MM.1S (cell line): Measurements from ENCODE around the gene TMPRSS12.

ENCODE experiments used
- DNase-seq: peaks from one replicate; pipeline ENCODE4 v3.0.0-alpha.2; 2015
- H2AFZ ChIP-seq: fragments of 300-600 bp; sonication (generic); 2 replicates; pipeline ENCODE4 v1.6.0; 2016; ENCODE audit warnings: antibody characterized with exemption, low read length
- H3F3A ChIP-seq: fragments of 300-600 bp; sonication (generic); 2 replicates; pipeline ENCODE4 v1.6.1; 2016; ENCODE audit warnings: mild to moderate bottlenecking, antibody characterized with exemption, low read length, moderate library complexity, mixed read lengths; ENCODE audit not compliant: insufficient read depth
- H3K27ac ChIP-seq: fragments of 300-600 bp; sonication (generic); 2 replicates; pipeline ENCODE4 v1.5.1; 2016; ENCODE audit warnings: mild to moderate bottlenecking, low read length
- H3K27me3 ChIP-seq: fragments of 300-600 bp; sonication (generic); replicated peaks from 2 replicates; pipeline ENCODE4 v1.6.0; 2016; ENCODE audit warnings: low read length; ENCODE audit not compliant: insufficient read depth
- H3K36me3 ChIP-seq: fragments of 300-600 bp; sonication (generic); replicated peaks from 2 replicates; pipeline ENCODE4 v1.6.1; 2016; ENCODE audit warnings: mild to moderate bottlenecking, low read length, mixed read lengths; ENCODE audit not compliant: insufficient read depth
- H3K4me1 ChIP-seq: fragments of 300-600 bp; sonication (generic); 2 replicates; pipeline ENCODE4 v1.6.1; 2016; ENCODE audit warnings: low read length, mixed read lengths
- H3K4me2 ChIP-seq: fragments of 300-600 bp; sonication (generic); 2 replicates; pipeline ENCODE4 v1.6.0; 2016; ENCODE audit warnings: low read depth, low read length
- H3K4me3 ChIP-seq: fragments of 300-600 bp; sonication (generic); 2 replicates; pipeline ENCODE4 v1.5.1; 2016; ENCODE audit warnings: low read length, mixed read lengths
- H3K79me2 ChIP-seq: fragments of 300-600 bp; sonication (generic); 2 replicates; pipeline ENCODE4 v1.6.1; 2016; ENCODE audit warnings: mixed run types, low read length, mixed read lengths
- H3K9ac ChIP-seq: fragments of 300-600 bp; sonication (generic); 2 replicates; pipeline ENCODE4 v1.6.1; 2016; ENCODE audit warnings: low read length, mixed read lengths
- H3K9me2 ChIP-seq: fragments of 300-600 bp; sonication (generic); replicated peaks from 2 replicates; pipeline ENCODE4 v1.6.1; 2016; ENCODE audit warnings: mild to moderate bottlenecking, low read length, mixed read lengths; ENCODE audit not compliant: insufficient read depth
- H3K9me3 ChIP-seq: fragments of 300-600 bp; sonication (generic); replicated peaks from 2 replicates; pipeline ENCODE4 v1.6.1; 2016; ENCODE audit warnings: mild to moderate bottlenecking, low read length, mixed read lengths; ENCODE audit not compliant: insufficient read depth
- H4K20me1 ChIP-seq: fragments of 300-600 bp; sonication (generic); 2 replicates; pipeline ENCODE4 v1.6.1; 2016; ENCODE audit warnings: mild to moderate bottlenecking, low read length, moderate library complexity, mixed read lengths; ENCODE audit not compliant: insufficient read depth
- CTCF ChIP-seq: fragments of 300-600 bp; sonication (generic); IDR thresholded peaks from 2 replicates; pipeline ENCODE4 v1.5.1; 2016; ENCODE audit warnings: antibody characterized with exemption, low read length, mixed read lengths
- EZH2 ChIP-seq: fragments of 300-600 bp; sonication (generic); optimal IDR thresholded peaks from 2 replicates; pipeline ENCODE3; 2017; ENCODE audit warnings: low read depth, mild to moderate bottlenecking, antibody characterized with exemption, low read length, mixed read lengths
- EZH2phosphoT487 ChIP-seq: fragments of 300-600 bp; sonication (generic); IDR thresholded peaks from 2 replicates; pipeline ENCODE4 v1.6.1; 2018; ENCODE audit warnings: antibody characterized with exemption, low read length

Gene TMPRSS12

GRCh38 chr12:50887191-50887590, 44.5 kb downstream of the TMPRSS12 start:
- Histone ChIP-seq H2AFZ (no peak overlapping the region), H4K20me1 (no peaks in the 10 kb centered on the region), H3K9me3 (no peaks in the 10 kb centered on the region), H3K4me1 (peaks cover 36% of the 10 kb centered on the region), H3K27me3 (no peaks in the 10 kb centered on the region), H3K79me2 (no peaks in the 10 kb centered on the region), H3K27ac (peak overlapping the region; percentile 70; the same call in 1 of the 2 replicates), H3K9me2 (no peaks in the 10 kb centered on the region), H3K4me3 (peak overlapping the region; percentile 40; the same call in 1 of the 2 replicates), H3K4me2 (peak overlapping the region; percentile 89), H3K36me3 (no peaks in the 10 kb centered on the region), H3F3A (peaks cover 20% of the 10 kb centered on the region), H3K9ac (peak overlapping the region; percentile 39; the same call in 1 of the 2 replicates)
- TF ChIP-seq EZH2phosphoT487: no peak
- TF ChIP-seq EZH2: no peak
- no peak for TF ChIP-seq CTCF
- DNase-seq: peak; percentile 62

- Histone ChIP-seq H3K4me2 (no peak overlapping the region), H2AFZ (no peak overlapping the region), H3K27me3 (no peaks in the 10 kb centered on the region), H3F3A (peaks cover 20% of the 10 kb centered on the region), H3K4me3 (no peak overlapping the region), H3K27ac (no peak overlapping the region), H3K4me1 (peaks cover 41% of the 10 kb centered on the region), H3K9me3 (no peaks in the 10 kb centered on the region), H3K9me2 (no peaks in the 10 kb centered on the region), H4K20me1 (no peaks in the 10 kb centered on the region), H3K9ac (no peak overlapping the region), H3K36me3 (no peaks in the 10 kb centered on the region), H3K79me2 (no peaks in the 10 kb centered on the region)
- DNase-seq: no peak
- no peak for TF ChIP-seq EZH2
- no peak for TF ChIP-seq CTCF
- TF ChIP-seq EZH2phosphoT487: no peak
Observed at GRCh38 chr12:50888666-50889065, 45.9 kb downstream of the TMPRSS12 start.

- Histone ChIP-seq H2AFZ (no peak overlapping the region), H3K9ac (no peak overlapping the region)
- no peak for TF ChIP-seq EZH2
- no peak for TF ChIP-seq CTCF
- no peak for TF ChIP-seq EZH2phosphoT487
Observed at GRCh38 chr12:50894241-50894640, 51.5 kb downstream of the TMPRSS12 start.

More at GRCh38 chr12:50894241-50894640, 51.5 kb downstream of the TMPRSS12 start:
- H3K36me3 ChIP-seq: no peaks in the 10 kb centered on the region; the same call in 1 of the 2 replicates
- no peaks in the 10 kb centered on the region for H3K27me3 ChIP-seq
- peaks cover 4% of the 10 kb centered on the region; the same call in 1 of the 2 replicates for H3K79me2 ChIP-seq
- H3K4me2 ChIP-seq: peak overlapping the region; percentile 72; the same call in 1 of the 2 replicates
- DNase-seq: peak; percentile 32
- H3K9me2 ChIP-seq: no peaks in the 10 kb centered on the region
- H4K20me1 ChIP-seq: no peaks in the 10 kb centered on the region
- H3F3A ChIP-seq: peaks cover 6% of the 10 kb centered on the region; the same call in 1 of the 2 replicates
- H3K4me1 ChIP-seq: peaks cover 29% of the 10 kb centered on the region
- H3K4me3 ChIP-seq: peak overlapping the region; percentile 30
- H3K9me3 ChIP-seq: no peaks in the 10 kb centered on the region
- H3K27ac ChIP-seq: peak overlapping the region; percentile 37; the same call in 1 of the 2 replicates
